Muscle layer of colon (tissue), 2 donors: ENCODE measurements around the gene PRND.
"Not testable (repeated sequence)": the region's sequence is repeated elsewhere in the genome, so short reads cannot be mapped to it uniquely, and the experiment has no call there.

Experiments
- H3K27ac ChIP-seq: one replicate; pipeline ENCODE4 v1.7.0; 2013; ENCODE audit warnings: low read depth, mild to moderate bottlenecking, low read length, moderate library complexity
- H3K27me3 ChIP-seq, 2 donors: one replicate each; pipeline ENCODE4 v1.7.0; 2013; ENCODE audit warnings: low read length in 2 of 2, mild to moderate bottlenecking in 2 of 2; ENCODE audit not compliant: insufficient read depth in 2 of 2, control insufficient read depth in 1 of 2
- H3K36me3 ChIP-seq: one replicate; pipeline ENCODE4 v1.7.0; 2013; ENCODE audit warnings: mild to moderate bottlenecking, low read length; ENCODE audit not compliant: insufficient read depth
- H3K4me1 ChIP-seq: one replicate; pipeline ENCODE4 v1.7.0; 2013; ENCODE audit warnings: mild to moderate bottlenecking, low read length; ENCODE audit not compliant: insufficient read depth
- H3K4me3 ChIP-seq, 2 donors: one replicate each; pipeline ENCODE4 v1.7.0; 2013; ENCODE audit warnings: low read length in 2 of 2, low read depth in 1 of 2, mild to moderate bottlenecking in 1 of 2, moderate library complexity in 1 of 2
- H3K9ac ChIP-seq: one replicate; pipeline ENCODE4 v1.7.0; 2013; ENCODE audit warnings: low read length
- H3K9me3 ChIP-seq: one replicate; pipeline ENCODE4 v1.7.0; 2013; ENCODE audit warnings: mild to moderate bottlenecking, low read length
- donor health status: abdominal sarcoma.
- donor health status: Adenocarcinoma of cecum.

PRND gene

DNA sequence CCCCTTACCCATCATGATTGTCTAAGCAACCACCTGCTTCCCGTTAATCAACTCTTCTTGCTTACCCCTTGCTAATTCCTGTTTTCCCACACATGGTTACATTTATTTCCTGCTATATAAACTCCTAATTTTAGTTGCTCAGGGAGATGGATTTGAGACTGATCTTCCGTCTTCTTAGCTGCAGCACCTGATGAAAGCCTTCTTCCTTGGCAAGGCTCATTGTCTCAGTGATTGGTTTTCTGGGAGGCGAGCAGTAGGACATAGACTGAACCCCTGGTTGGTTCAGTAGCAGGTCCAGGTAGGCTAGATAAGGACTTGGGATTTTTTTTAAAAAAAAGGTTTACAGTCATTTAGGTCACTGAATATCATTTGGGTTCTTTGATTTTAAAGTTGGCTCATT, 50.4 kb downstream of the PRND start:
- Histone ChIP-seq H3K4me1 (no peaks in the 10 kb centered on the region), H3K36me3 (no peaks in the 10 kb centered on the region), H3K27ac (no peak overlapping the region), H3K9me3 (no peaks in the 10 kb centered on the region), H3K4me3 (no peak overlapping the region), H3K9ac (no peak overlapping the region), H3K27me3 (no peaks in the 10 kb centered on the region)

DNA sequence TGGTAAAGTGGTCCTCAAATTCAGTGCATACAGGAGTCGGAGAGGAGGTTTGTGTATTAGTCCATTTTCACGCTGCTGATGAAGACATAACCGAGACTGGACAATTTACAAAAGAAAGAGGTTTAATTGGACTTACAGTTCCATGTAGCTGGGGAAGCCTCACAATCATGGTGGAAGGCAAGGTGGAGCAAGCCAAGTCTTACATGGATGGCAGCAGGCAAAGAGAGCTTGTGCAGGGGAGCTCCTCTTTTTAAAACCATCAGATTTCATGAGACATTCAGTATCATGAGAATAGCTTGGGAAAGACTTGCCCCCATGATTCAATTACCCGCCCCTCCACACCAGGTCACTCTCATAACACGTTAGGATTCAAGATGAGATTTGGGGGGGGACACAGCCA, 51.3 kb downstream of the PRND start:
- not testable (repeated sequence) for H3K9ac ChIP-seq, H3K9me3 ChIP-seq, H3K27me3 ChIP-seq, H3K36me3 ChIP-seq, H3K27ac ChIP-seq, H3K4me1 ChIP-seq, H3K4me3 ChIP-seq

DNA sequence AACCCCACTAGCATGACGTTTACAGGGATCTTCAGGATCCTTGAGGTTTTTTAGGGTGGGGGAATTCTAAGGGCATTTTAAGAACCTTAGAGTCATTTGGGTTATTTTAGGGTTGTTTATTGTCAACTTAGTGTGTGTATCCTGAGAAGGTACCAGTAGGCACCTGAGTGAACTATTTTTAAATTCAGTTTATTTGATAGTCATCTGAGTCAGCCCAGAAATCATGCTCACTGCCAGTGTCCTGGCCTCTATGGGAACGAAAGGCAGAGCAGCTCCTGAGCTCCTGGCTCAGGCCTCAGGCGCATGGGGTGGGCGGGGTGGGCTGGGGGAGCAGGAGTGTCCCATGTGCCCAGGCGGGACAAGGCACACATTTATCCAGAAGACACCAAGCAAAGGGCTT, 52.0 kb downstream of the PRND start:
- Histone ChIP-seq H3K27me3 (no peaks in the 10 kb centered on the region), H3K36me3 (no peaks in the 10 kb centered on the region), H3K4me1 (no peaks in the 10 kb centered on the region), H3K9me3 (no peaks in the 10 kb centered on the region), H3K4me3 (no peak overlapping the region), H3K9ac (no peak overlapping the region), H3K27ac (no peak overlapping the region)

DNA sequence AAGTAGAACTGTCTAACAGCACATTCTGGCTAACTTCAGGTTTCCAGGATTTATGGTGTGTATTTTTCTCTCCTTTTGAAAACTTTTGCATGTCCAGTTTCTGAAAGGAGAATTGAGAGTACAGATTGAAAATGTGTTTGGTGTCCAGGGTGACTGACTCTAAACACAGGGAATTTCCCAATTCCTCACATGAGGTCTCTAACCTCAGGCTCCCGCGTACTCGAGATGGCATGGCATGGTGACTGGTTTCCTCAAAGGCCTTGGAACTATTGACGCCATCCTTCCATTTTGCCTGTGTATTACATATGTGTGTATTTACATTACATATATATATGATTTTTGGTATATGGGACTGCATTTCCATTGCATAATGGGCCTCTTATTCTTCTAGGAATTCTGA, 52.5 kb downstream of the PRND start:
- no peak overlapping the region for H3K9ac ChIP-seq
- no peaks in the 10 kb centered on the region for H3K9me3 ChIP-seq
- no peak overlapping the region for H3K4me3 ChIP-seq
- no peaks in the 10 kb centered on the region for H3K36me3 ChIP-seq
- no peaks in the 10 kb centered on the region for H3K27me3 ChIP-seq
- H3K27ac ChIP-seq: no peak overlapping the region
- H3K4me1 ChIP-seq: no peaks in the 10 kb centered on the region

DNA sequence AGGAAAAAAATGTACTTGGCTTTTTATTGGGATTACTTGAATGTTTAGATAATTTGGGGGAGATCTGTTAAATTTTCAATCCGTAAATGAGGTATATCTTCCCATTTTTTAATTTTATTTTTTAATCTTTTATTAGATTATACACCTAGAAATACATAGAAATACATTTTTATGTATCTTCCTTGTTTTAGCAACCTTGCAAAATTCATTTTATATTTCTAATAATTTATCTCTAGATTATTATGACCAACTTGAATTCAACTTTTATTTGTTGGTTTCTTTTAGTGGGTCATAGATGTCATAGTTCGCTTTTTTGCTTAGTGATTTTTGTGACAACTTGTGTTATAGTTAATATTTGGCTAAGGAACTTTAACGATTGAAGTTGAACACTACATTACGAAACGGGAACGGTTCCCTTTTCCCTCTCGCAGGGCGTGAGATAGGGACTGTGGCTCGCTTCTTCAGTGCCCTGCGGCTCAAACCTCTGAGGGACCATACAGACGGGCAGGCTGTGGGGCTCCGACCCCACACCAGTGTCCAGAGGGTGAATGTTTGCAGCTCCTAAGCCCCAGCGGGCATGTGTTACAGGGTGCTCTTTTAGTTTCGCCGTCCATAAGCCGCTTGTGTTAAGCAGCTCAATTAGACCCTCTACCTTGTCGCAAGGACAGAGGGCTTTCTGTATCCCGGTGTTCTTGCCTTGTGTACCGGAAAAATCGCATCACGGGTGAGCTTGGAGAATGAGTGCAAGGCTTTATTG, 53.8 kb downstream of the PRND start:
- Histone ChIP-seq H3K27me3 (no peaks in the 10 kb centered on the region), H3K4me1 (no peaks in the 10 kb centered on the region), H3K9ac (no peak overlapping the region), H3K9me3 (no peaks in the 10 kb centered on the region), H3K36me3 (no peaks in the 10 kb centered on the region), H3K27ac (no peak overlapping the region), H3K4me3 (no peak overlapping the region)

DNA sequence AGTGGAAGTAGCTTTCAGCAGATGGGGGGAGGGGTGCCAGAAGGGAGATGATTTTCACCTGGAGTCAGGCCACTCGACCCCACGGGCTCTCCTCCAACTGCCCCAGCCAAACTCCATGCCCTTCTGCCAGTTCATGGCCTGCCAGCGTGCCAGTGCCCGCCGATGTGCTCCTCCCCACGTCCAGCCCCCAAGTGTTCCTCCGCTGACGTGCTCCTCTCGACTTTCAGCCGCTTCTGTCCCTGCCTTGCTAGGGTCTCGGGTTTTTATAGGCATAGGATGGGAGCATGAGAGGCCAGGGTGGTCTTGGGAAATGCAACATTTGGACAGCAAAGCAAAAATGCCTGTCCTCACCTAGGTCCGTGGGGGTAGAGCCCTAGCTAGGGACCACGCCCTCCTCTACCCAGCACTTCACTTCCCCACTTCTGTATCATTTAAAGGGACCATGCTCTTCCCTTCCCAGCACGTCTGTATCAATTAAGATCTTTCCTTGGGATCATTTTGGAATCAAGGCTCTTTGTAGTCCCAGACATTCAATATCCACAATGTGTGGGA, 54.4 kb downstream of the PRND start:
- H3K4me1 ChIP-seq: no peaks in the 10 kb centered on the region
- no peaks in the 10 kb centered on the region for H3K9me3 ChIP-seq
- no peak overlapping the region for H3K4me3 ChIP-seq
- no peaks in the 10 kb centered on the region for H3K27me3 ChIP-seq
- H3K27ac ChIP-seq: no peak overlapping the region
- H3K9ac ChIP-seq: no peak overlapping the region
- no peaks in the 10 kb centered on the region for H3K36me3 ChIP-seq
